BLaER1 (cell line): ENCODE data around the gene SLC35F4.

Experiments used
- H3K27ac ChIP-seq: shearing (Covaris generic); formaldehyde crosslinking; 2 replicates; pipeline ENCODE4 v1.8.1; 2022
- H3K27me3 ChIP-seq: shearing (Covaris generic); formaldehyde crosslinking; 2 replicates; pipeline ENCODE4 v1.8.1; 2022
- H3K36me3 ChIP-seq: shearing (Covaris generic); formaldehyde crosslinking; 2 replicates; pipeline ENCODE4 v1.8.1; 2022
- H3K4me1 ChIP-seq: shearing (Covaris generic); formaldehyde crosslinking; 2 replicates; pipeline ENCODE4 v1.8.1; 2022
- H3K4me2 ChIP-seq: shearing (Covaris generic); formaldehyde crosslinking; 2 replicates; pipeline ENCODE4 v1.8.1; 2022
- H3K4me3 ChIP-seq: shearing (Covaris generic); formaldehyde crosslinking; 2 replicates; pipeline ENCODE4 v1.8.1; 2022
- H3K9ac ChIP-seq: shearing (Covaris generic); formaldehyde crosslinking; 2 replicates; pipeline ENCODE4 v1.8.1; 2022
- H3K9me3 ChIP-seq: shearing (Covaris generic); formaldehyde crosslinking; 2 replicates; pipeline ENCODE4 v1.8.1; 2022
- H4K20me1 ChIP-seq: shearing (Covaris generic); formaldehyde crosslinking; 2 replicates; pipeline ENCODE4 v1.8.1; 2022
- Cebpa-rat ChIP-seq: shearing (Covaris generic); IDR thresholded peaks from 2 replicates; pipeline ENCODE4 v1.8.1; 2022

Gene SLC35F4

GRCh38 chr14:57812741-57813140, 53.2 kb downstream of the SLC35F4 start:
- peaks cover 29% of the 10 kb centered on the region for H3K4me1 ChIP-seq
- H3K9me3 ChIP-seq, result no peaks in the 10 kb centered on the region
- no peak overlapping the region for H3K27ac ChIP-seq
- no peaks in the 10 kb centered on the region for H4K20me1 ChIP-seq
- no peak for TF ChIP-seq Cebpa-rat
- H3K36me3 ChIP-seq, result no peaks in the 10 kb centered on the region
- H3K4me3 ChIP-seq, result no peak overlapping the region
- H3K9ac ChIP-seq, result no peak overlapping the region
- H3K4me2 ChIP-seq, result peak overlapping the region; percentile 49
- no peaks in the 10 kb centered on the region for H3K27me3 ChIP-seq

- Histone ChIP-seq H3K4me2 (peak overlapping the region; percentile 49), H4K20me1 (no peaks in the 10 kb centered on the region), H3K4me1 (peaks cover 29% of the 10 kb centered on the region), H3K9ac (no peak overlapping the region), H3K9me3 (no peaks in the 10 kb centered on the region), H3K27ac (no peak overlapping the region; the same call in 1 of the 2 replicates), H3K27me3 (no peaks in the 10 kb centered on the region), H3K36me3 (no peaks in the 10 kb centered on the region), H3K4me3 (no peak overlapping the region)
- no peak for TF ChIP-seq Cebpa-rat
Observed at GRCh38 chr14:57811998-57812546, 53.8 kb downstream of the SLC35F4 start.

- H3K4me1 ChIP-seq, result peaks cover 29% of the 10 kb centered on the region
- H3K4me2 ChIP-seq, result no peak overlapping the region
- H3K9ac ChIP-seq, result no peak overlapping the region
- H3K36me3 ChIP-seq, result no peaks in the 10 kb centered on the region
- no peak overlapping the region for H3K4me3 ChIP-seq
- H3K9me3 ChIP-seq, result no peaks in the 10 kb centered on the region
- no peaks in the 10 kb centered on the region for H4K20me1 ChIP-seq
- no peaks in the 10 kb centered on the region for H3K27me3 ChIP-seq
- H3K27ac ChIP-seq, result no peak overlapping the region
- no peak for TF ChIP-seq Cebpa-rat
Observed at GRCh38 chr14:57809808-57810207, 56.1 kb downstream of the SLC35F4 start.

- Histone ChIP-seq H3K4me2 (no peak overlapping the region), H3K4me3 (no peak overlapping the region)
- TF ChIP-seq Cebpa-rat, result no peak
Observed at GRCh38 chr14:57797160-57797559, 68.7 kb downstream of the SLC35F4 start.

GRCh38 chr14:57796556-57796955, 69.3 kb downstream of the SLC35F4 start:
- Histone ChIP-seq H3K9me3 (no peaks in the 10 kb centered on the region), H4K20me1 (no peaks in the 10 kb centered on the region), H3K4me3 (no peak overlapping the region), H3K27me3 (no peaks in the 10 kb centered on the region), H3K4me1 (no peaks in the 10 kb centered on the region), H3K4me2 (no peak overlapping the region), H3K9ac (no peak overlapping the region), H3K36me3 (no peaks in the 10 kb centered on the region), H3K27ac (no peak overlapping the region)
- TF ChIP-seq Cebpa-rat, result no peak

More at GRCh38 chr14:57797160-57797559, 68.7 kb downstream of the SLC35F4 start:
- Histone ChIP-seq H3K27me3 (no peaks in the 10 kb centered on the region), H3K4me1 (no peaks in the 10 kb centered on the region), H3K36me3 (no peaks in the 10 kb centered on the region), H4K20me1 (no peaks in the 10 kb centered on the region), H3K9ac (no peak overlapping the region), H3K9me3 (no peaks in the 10 kb centered on the region), H3K27ac (no peak overlapping the region)

- H3K4me2 ChIP-seq, result no peak overlapping the region
- no peaks in the 10 kb centered on the region for H3K27me3 ChIP-seq
- H3K36me3 ChIP-seq, result no peaks in the 10 kb centered on the region
- TF ChIP-seq Cebpa-rat, result no peak
- no peak overlapping the region for H3K27ac ChIP-seq
- no peak overlapping the region for H3K9ac ChIP-seq
- no peaks in the 10 kb centered on the region for H3K4me1 ChIP-seq
- no peaks in the 10 kb centered on the region for H4K20me1 ChIP-seq
- no peak overlapping the region for H3K4me3 ChIP-seq
- peaks cover 9% of the 10 kb centered on the region for H3K9me3 ChIP-seq
Observed at GRCh38 chr14:57785058-57785457, 80.8 kb downstream of the SLC35F4 start.

GRCh38 chr14:57771801-57772200, 94.1 kb downstream of the SLC35F4 start:
- H3K9ac ChIP-seq, result no peak overlapping the region
- no peak overlapping the region for H3K27ac ChIP-seq
- no peaks in the 10 kb centered on the region for H3K27me3 ChIP-seq

GRCh38 chr14:57769863-57770523, 95.9 kb downstream of the SLC35F4 start:
- no peak overlapping the region for H3K4me2 ChIP-seq
- no peak overlapping the region for H3K9ac ChIP-seq
- no peaks in the 10 kb centered on the region for H4K20me1 ChIP-seq
- no peaks in the 10 kb centered on the region for H3K27me3 ChIP-seq
- H3K4me3 ChIP-seq, result no peak overlapping the region
- H3K4me1 ChIP-seq, result no peaks in the 10 kb centered on the region
- no peaks in the 10 kb centered on the region for H3K36me3 ChIP-seq
- H3K9me3 ChIP-seq, result no peaks in the 10 kb centered on the region
- no peak for TF ChIP-seq Cebpa-rat
- no peak overlapping the region for H3K27ac ChIP-seq

More at GRCh38 chr14:57771801-57772200, 94.1 kb downstream of the SLC35F4 start:
- H3K4me3 ChIP-seq, result no peak overlapping the region
- H4K20me1 ChIP-seq, result no peaks in the 10 kb centered on the region
- no peaks in the 10 kb centered on the region for H3K4me1 ChIP-seq
- H3K36me3 ChIP-seq, result no peaks in the 10 kb centered on the region
- no peaks in the 10 kb centered on the region for H3K9me3 ChIP-seq
- no peak overlapping the region for H3K4me2 ChIP-seq
- TF ChIP-seq Cebpa-rat, result no peak

GRCh38 chr14:57761800-57762199, 104.1 kb downstream of the SLC35F4 start:
- Histone ChIP-seq H3K9ac (no peak overlapping the region), H3K4me2 (no peak overlapping the region), H3K9me3 (no peaks in the 10 kb centered on the region), H4K20me1 (no peaks in the 10 kb centered on the region), H3K27me3 (no peaks in the 10 kb centered on the region), H3K4me1 (no peaks in the 10 kb centered on the region), H3K4me3 (no peak overlapping the region), H3K36me3 (no peaks in the 10 kb centered on the region), H3K27ac (no peak overlapping the region)
- no peak for TF ChIP-seq Cebpa-rat

GRCh38 chr14:57760896-57761295, 105.0 kb downstream of the SLC35F4 start:
- Histone ChIP-seq H3K27ac (no peak overlapping the region), H4K20me1 (no peaks in the 10 kb centered on the region), H3K27me3 (no peaks in the 10 kb centered on the region), H3K4me1 (no peaks in the 10 kb centered on the region), H3K4me3 (no peak overlapping the region), H3K36me3 (no peaks in the 10 kb centered on the region), H3K4me2 (no peak overlapping the region), H3K9me3 (no peaks in the 10 kb centered on the region), H3K9ac (no peak overlapping the region)
- no peak for TF ChIP-seq Cebpa-rat
